NOMO-1 (cell line): ENCODE data around the gene GMEB2.
A peak's percentile ranks its signal among the peaks of the same experiment; 100 is the strongest.
"Not testable (repeated sequence)": the region's sequence is repeated elsewhere in the genome, so short reads cannot be mapped to it uniquely, and the experiment has no call there.

Source experiments
- DNase-seq, 2 experiments: peaks; one replicate each; lab custom pipeline; 2025; ENCODE audit not compliant: unreplicated experiment in 2 of 2; lab: John Stamatoyannopoulos, UW

Gene GMEB2

DNA sequence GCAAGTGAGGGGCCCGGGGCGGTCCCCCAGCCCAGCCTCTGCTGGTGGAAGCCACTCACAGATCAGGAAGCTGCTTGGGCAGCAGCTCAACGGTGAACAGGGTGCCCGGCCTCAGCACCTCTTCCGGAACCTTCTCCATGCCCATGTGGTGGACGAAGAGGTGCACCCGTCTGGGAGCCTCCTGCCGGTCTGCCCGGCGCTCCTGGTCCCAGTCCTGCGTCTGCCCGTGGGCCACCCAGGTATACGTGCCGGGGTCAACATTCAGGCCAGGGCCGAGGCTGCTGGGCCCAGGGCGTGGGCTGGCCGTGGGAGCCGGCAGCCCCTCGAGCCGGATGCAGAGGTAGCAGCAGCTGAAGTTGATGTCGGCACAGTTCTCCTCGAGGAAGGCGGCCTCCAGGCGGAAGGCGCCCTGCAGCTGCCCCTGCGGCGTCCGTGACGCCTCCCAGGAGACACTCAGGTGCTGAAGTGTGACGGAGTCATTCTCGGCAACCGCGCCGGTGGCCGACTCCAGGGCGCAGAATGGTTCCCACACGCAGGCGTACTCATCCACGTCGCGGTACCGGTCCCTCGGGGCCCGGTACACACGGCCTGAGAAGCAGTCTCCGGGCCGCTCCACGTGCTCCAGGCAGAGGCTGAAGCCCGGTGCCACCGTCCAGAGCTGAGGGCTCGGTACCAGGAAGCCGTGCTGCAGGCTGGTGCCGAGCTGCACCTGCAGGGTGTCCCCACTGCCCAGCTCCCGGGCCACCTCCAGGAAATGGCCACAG, 64.3 kb downstream of the GMEB2 start:
- no peak for DNase-seq

DNA sequence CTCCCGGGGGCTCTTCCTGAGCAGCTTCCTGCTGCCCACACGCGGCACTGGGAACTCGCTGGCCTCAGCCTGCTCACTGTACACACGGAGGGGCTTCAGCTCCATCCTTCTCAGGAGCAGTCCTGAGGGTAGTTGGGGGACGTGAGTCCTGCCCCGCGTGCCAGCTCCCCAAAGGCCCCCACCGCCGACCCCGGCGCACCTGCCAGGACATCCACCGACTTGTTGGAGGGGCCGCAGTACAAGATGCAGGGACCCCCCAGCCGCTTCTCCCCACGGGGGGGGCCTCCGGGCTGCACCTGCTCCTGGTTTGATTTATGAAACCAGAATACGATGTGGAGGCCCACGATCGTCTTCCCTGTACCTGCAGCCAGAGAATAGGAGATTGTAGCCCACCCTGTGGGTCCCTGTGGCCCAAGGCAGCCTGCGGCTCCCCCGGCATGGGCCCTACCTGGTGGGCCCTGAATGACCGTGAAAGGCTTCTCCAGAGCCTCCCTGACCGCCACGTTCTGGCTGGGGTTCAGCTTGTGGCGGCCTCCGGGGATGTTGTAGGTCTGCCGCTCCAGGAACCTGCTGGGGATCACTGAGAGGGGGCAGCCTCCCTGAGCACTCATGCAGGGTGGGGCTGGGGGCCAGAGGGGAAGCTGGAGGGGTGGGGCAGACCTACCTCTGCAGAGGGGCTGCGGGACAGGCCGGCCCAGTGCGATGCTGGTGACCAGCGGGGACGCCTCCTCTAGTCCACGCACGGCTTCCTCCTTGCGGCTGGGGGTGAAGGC, 65.1 kb downstream of the GMEB2 start:
- DNase-seq, result no peak

GRCh38 chr20:63560856-63561609, 65.9 kb downstream of the GMEB2 start:
- DNase-seq, result no peak

- no peak for DNase-seq
Observed at GRCh38 chr20:63560333-63560805, 66.5 kb downstream of the GMEB2 start.

DNA sequence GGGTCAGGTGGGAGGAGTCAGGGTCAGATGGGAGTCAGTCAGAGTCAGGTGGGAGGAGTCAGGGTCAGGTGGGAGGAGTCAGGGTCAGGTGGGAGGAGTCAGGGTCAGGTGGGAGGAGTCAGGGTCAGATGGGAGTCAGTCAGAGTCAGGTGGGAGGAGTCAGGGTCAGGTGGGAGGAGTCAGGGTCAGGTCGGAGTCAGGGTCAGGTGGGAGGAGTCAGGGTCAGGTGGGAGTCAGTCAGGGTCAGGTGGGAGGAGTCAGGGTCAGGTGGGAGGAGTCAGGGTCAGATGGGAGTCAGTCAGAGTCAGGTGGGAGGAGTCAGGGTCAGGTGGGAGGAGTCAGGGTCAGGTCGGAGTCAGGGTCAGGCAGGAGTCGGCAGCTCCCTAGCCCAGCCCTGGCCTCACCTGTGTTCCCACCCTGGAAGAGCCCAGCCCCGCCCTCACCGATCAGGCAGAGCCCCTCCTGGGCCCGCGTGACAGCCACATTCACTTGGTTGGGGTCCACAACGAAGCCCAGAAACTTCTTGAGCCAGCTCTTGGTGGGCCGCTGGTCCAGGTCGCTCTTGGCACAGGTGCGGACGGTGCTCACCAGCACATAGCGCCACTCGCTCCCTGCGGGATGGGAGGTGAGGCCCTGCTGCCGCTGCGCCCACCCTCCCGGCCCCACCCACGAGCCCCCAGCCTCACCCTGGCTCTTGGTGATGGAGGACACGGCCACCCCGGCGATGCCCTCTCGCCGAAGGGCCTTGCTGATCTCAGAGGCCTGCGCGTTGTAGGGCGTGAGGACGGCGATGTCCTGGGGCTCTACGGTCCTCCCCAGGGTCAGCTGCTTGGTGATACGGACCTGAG, 67.2 kb downstream of the GMEB2 start:
- not testable (repeated sequence) for DNase-seq

- no peak for DNase-seq
Observed at GRCh38 chr20:63558804-63559484, 68.0 kb downstream of the GMEB2 start.

GRCh38 chr20:63557481-63557891, 69.4 kb downstream of the GMEB2 start:
- no peak for DNase-seq

DNA sequence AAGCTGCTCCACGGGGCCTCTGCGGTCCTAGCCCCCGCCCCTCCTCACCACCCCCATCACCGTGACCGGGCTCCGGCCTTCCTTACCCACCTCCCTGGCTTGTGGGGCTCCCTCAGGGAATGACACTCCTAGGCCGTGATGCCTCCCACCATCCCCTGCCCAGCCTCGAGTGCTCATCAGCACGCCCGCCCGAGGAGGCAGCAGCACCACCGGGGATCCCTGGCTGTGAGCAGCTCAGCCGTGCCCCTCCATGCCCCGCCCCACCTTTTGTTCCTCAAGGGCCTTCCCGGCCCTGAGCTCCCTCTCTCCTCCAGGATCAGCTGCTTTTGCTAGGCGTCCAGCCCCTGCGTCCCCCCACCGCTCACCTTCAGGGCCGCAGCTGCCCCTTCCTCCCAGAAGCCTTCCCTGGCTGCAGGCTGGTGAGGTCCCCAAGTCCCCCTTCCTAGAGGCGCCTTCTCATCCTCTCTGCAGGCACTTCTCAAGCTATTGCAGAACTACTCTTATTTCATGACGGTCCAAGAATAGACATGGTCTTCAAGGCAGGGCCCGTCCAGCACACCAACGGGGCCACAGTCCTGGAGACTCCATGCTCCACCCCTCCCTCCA, 69.9 kb downstream of the GMEB2 start:
- DNase-seq, result no peak

DNA sequence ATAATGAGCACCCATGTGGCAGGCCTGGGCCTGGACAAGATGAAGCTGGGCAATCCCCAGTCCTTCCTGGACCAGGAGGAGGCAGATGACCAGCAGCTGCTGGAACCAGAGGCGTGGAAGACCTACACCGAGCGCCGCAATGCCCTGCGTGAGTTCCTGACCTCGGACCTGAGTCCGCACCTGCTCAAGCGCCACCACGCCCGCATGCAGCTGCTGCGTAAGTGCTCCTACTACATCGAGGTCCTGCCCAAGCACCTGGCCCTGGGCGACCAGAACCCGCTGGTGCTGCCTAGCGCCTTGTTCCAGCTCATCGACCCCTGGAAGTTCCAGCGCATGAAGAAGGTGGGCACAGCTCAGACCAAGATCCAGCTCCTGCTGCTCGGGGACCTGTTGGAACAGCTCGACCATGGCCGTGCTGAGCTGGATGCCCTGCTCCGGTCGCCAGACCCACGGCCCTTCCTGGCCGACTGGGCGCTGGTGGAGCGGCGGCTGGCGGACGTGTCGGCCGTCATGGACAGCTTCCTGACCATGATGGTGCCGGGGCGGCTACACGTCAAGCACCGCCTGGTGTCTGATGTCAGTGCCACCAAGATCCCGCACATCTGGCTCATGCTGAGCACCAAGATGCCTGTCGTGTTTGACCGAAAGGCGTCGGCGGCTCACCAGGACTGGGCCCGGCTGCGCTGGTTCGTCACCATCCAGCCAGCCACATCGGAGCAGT, 71.1 kb downstream of the GMEB2 start:
- DNase-seq, result no peak

- DNase-seq, result no peak
Observed at GRCh38 chr20:63554361-63555278, 72.3 kb downstream of the GMEB2 start.

DNA sequence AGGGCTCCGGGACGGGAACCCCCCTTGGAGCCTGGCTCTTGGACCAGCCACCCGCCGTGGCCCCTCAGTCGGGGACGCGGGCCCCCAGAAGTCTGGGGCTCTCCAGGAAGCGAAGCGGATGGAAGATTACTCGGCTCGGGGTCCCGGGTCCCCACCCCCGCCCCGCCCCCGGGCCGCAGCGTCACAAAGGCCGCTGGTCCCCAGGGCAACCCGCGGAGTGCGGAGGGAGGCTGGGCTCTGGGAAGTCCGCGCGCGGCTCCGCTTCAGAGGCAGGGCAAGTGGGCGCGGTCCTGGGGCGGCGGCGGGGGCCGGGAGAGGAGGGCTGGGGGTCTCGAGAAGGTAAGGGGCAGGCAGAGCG, 73.0 kb downstream of the GMEB2 start, which contains the start of gene FNDC11:
FNDC11 (plus strand) TSS at position 227 of the 358 bp plus-strand sequence. CDS start 1,505 bp downstream, outside the sequence.
- no peak for DNase-seq

GRCh38 chr20:63553251-63553932, 73.5 kb downstream of the GMEB2 start:
- peak; percentile 35 to 52 for DNase-seq

DNA sequence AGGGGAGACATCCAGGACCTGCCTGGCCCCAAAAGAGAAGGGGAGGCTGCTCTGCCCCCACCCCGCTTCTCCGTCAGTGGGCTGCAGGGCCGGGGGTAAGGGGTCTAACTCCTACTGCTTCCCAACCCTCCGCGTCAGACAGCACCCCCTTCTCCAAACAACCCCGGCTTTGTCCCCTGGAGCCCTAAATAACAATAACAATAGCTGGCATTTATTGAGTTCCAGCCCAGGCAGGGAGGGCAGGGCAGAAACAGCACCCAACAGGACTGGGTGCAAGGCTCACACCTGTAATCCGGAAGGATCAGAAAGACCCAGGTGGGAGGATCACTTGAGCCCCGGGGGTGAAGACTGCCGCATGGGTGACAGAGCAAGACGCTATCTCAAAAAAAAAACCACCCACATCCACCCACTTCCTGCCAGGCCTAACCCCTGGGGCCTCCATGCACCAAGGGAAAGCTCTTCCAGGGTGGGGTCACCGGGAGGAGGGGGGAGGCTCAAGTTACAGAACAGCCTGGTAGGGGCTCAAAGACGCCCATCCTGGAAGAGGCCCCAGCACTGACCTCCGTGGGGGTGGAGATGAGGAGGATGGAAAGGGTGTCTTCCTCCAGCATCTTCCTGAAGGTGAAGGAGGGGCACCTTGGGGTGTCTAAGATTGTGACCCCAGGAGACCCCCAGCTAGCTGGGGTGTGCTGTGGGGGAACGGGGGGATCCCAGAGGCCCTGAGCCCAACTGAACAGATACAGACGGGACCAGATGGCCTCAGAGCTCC, 74.2 kb downstream of the GMEB2 start:
- no peak for DNase-seq

GRCh38 chr20:63551068-63551467, 75.8 kb downstream of the GMEB2 start:
- DNase-seq, result no peak

DNA sequence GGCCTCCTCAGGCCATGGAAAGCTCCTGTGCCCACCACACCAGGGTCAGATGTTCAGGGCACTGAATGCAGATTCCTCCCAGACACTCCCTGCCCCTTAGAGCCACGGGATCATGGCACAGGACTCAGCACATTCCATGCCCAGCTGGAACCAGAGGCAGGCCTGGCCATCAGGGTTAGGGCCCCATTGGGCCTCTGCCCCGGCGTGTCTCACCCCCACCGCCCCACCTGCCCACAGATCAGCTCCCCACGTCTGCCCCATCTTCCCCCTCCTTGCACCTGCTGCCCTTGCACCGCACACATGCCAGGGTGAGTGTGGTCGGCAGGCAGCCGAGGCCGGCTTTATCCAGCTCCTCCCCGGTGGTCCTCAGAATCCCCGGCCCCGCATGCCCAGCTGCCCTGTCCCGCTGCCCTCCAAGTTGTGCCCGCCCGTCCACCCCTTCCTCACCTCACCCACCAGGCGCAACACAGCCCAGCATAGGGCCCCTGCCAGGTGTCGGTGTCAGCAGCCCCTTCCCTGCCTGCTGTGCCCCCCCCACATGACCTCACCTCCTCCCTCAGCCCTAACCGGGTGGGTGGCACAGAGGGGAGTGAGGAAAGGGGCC, 77.1 kb downstream of the GMEB2 start:
- no peak for DNase-seq

DNA sequence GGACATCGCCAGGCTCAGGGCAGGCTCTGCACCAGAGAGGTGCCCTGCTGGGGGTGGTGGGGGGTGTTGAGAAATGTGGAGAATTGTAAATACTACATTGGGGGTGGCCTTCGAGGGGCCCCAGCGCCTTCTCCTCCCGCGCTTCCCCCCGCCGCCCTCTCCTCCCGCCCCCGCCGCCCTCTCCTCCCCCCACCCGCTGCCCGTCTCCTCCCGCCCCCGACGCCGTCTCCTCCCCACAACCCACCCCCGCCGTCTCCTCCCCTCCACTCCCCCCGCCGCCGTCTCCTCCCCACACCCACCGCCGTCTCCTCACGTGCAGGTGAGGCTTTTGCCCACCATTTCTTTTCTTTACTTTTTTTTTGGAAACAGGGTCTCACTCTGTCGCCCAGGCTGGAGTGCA, 77.9 kb downstream of the GMEB2 start:
- DNase-seq, result no peak
